ENCODE results near the gene CSTA.

- TF ChIP-seq CREB1 (IDR thresholded peaks at IDR 0.05; ENCODE audit: low read depth) (no peak), TAF1 (IDR thresholded peaks at IDR 0.05; ENCODE audit: low read depth) (no peak)
These were observed 40.6 kb upstream of the CSTA start for GRCh38 chr3:122284486-122284885.

Data from Ishikawa (cell line).